WERI-Rb-1 (cell line): ENCODE measurements around the gene RPS19BP1.
A peak's percentile ranks its signal among the peaks of the same experiment; 100 is the strongest.

Source experiments
- DNase-seq: peaks from one replicate; pipeline ENCODE4 v3.0.0-alpha.2; 2020
- H3K27ac ChIP-seq: fragments of 250-450 bp; sonication (Bioruptor Pico); 2 replicates; pipeline ENCODE4 v1.5.1; 2020; ENCODE audit warnings: mild to moderate bottlenecking, moderate library complexity
- H3K27me3 ChIP-seq: fragments of 250-450 bp; sonication (Bioruptor Pico); 2 replicates; pipeline ENCODE4 v1.5.1; 2021; ENCODE audit warnings: mild to moderate bottlenecking, low read depth, moderate library complexity; ENCODE audit not compliant: insufficient read depth, severe bottlenecking
- H3K36me3 ChIP-seq: fragments of 250-450 bp; sonication (Bioruptor Pico); 2 replicates; pipeline ENCODE4 v1.5.1; 2020; ENCODE audit warnings: mild to moderate bottlenecking, moderate library complexity
- H3K4me3 ChIP-seq: 2 replicates; pipeline ENCODE4 v1.5.1; 2011; ENCODE audit warnings: low read depth, mild to moderate bottlenecking, control low read depth, low read length
- H3K9me3 ChIP-seq: fragments of 250-450 bp; sonication (Bioruptor Pico); 2 replicates; pipeline ENCODE4 v1.5.1; 2021; ENCODE audit warnings: mild to moderate bottlenecking, moderate library complexity; ENCODE audit not compliant: severe bottlenecking
- CTCF ChIP-seq: IDR thresholded peaks from 2 replicates; pipeline ENCODE4 v1.5.1; 2011; ENCODE audit warnings: low read depth, mild to moderate bottlenecking, control low read depth, inconsistent platforms, low read length

RPS19BP1 gene

GRCh38 chr22:39532215-39533073 lies at the start of gene RPS19BP1:
RPS19BP1 (minus strand) TSS chr22:39532748; CDS start chr22:39532738, 10 bp downstream.
- H3K9me3 ChIP-seq: no peaks in the 10 kb centered on the region
- H3K36me3 ChIP-seq: peaks cover 34% of the 10 kb centered on the region
- peak; percentile 99 for DNase-seq
- H3K27me3 ChIP-seq: no peaks in the 10 kb centered on the region
- peak within 1 kb of the TSS; percentile 87 for H3K27ac ChIP-seq
- H3K4me3 ChIP-seq: peak within 1 kb of the TSS; percentile 91
- TF ChIP-seq CTCF: no peak

- no peak for DNase-seq
- no peaks in the 10 kb centered on the region for H3K27me3 ChIP-seq
- H3K4me3 ChIP-seq: no peak overlapping the region
- TF ChIP-seq CTCF: no peak
- H3K9me3 ChIP-seq: no peaks in the 10 kb centered on the region
- no peak overlapping the region for H3K27ac ChIP-seq
- no peaks in the 10 kb centered on the region for H3K36me3 ChIP-seq
Observed at GRCh38 chr22:39581303-39581702, 48.8 kb upstream of the RPS19BP1 start.

- no peak overlapping the region for H3K4me3 ChIP-seq
- no peaks in the 10 kb centered on the region for H3K9me3 ChIP-seq
- no peak for DNase-seq
- TF ChIP-seq CTCF: no peak
- H3K27me3 ChIP-seq: no peaks in the 10 kb centered on the region
- H3K27ac ChIP-seq: no peak overlapping the region
- no peaks in the 10 kb centered on the region for H3K36me3 ChIP-seq
Observed at GRCh38 chr22:39580795-39581194, 48.2 kb upstream of the RPS19BP1 start.

GRCh38 chr22:39580006-39580441 lies 47.5 kb upstream of the RPS19BP1 start:
- DNase-seq: no peak
- Histone ChIP-seq H3K9me3 (no peaks in the 10 kb centered on the region), H3K36me3 (no peaks in the 10 kb centered on the region), H3K27ac (no peak overlapping the region), H3K27me3 (no peaks in the 10 kb centered on the region), H3K4me3 (no peak overlapping the region)
- no peak for TF ChIP-seq CTCF

GRCh38 chr22:39577900-39578299 lies 45.4 kb upstream of the RPS19BP1 start:
- Histone ChIP-seq H3K9me3 (no peaks in the 10 kb centered on the region), H3K27me3 (no peaks in the 10 kb centered on the region), H3K36me3 (no peaks in the 10 kb centered on the region), H3K27ac (no peak overlapping the region), H3K4me3 (no peak overlapping the region)
- TF ChIP-seq CTCF: no peak
- DNase-seq: no peak
